ENCODE measurements around the gene SACS.
"Not testable (repeated sequence)": the region's sequence is repeated elsewhere in the genome, so short reads cannot be mapped to it uniquely, and the experiment has no call there.

Gene SACS

DNA sequence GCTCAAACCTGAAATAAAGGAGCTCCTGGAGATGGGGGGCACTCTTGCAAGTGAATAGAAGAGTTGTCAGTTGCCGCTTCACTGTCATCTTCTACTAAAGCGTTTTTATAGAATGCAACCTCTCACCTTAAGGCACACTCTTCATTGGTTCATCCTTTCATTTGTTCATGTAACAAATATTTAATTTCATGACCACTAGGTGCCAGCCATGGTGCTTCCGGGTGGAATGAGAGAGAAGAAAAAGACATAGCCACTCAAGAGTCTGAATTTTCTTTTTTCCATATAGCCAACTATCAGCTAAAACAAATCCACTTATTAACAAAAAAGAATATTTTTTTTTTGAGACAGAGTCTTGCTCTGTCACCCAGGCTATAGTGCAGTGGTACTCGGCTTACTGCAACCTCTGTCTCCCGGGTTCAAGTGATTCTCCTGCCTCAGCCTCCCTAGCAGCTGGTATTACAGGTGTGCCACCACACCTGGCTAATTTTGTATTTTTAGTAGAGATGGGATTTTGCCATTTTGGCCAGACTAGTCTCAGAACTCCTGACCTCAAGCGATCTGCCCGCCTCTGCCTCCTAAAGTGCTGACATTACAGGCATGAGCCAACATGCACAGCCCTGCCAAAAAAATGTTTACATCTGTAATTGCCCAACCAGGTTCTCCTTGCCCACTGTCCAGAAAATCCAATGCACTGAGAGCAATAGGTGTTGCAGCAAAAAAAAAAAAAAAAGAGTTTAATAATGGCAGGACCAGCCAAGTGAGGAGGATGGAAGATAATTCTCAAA is 22.1 kb upstream of the SACS start:
- FAIRE-seq = no peak

DNA sequence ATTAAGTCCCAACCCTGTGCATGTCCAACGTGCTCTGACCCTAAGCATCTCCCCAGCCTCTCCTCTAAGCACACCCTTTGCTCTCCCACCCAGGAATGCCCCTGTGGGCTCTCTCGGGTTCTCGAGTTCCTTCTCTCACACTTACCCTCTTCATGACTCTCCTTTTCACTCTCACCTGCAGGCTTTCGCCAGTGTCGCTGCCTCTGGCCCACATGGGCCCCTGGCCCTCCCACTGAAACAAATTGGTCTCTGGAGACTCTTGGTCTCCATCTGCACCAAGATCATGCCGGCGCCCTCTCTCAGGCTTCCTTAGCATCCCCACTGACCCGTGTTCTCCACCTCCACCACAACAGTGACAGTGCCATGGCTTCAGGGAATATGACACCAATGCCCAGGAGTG is 19.6 kb upstream of the SACS start:
- FAIRE-seq = no peak

DNA sequence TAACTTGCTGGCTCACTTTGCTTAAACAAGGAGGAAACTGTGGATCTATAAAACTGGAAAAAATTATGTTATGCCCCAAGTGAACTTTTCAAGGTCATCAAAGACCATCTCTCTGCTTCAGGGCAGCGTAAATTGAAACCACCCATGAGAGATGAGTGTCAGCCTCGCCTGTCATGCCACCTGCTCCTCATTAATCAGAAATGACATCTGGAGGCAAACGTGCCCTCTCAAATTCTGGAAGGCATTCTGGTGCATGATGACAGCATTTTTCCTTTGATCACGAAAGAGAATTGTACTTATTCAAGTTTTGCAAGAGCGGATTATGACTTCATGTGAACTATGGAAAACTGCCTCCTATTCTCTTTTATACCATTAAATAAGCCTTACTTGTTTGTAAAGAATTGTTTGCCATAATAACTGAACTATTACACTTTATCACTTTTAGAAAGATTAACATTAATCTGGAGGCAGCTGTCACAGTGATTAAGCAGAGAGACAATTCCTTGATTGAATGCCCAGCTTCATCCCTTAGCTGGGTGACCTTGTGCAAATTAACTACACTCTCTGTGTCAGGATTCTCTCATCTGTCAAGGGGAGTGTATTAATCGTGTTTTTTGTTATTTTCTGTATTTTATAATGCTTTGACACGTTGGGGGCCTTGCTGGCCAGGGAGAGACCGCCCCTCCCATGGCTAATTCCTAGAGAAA is 17.0 kb upstream of the SACS start:
- no peak for FAIRE-seq

DNA sequence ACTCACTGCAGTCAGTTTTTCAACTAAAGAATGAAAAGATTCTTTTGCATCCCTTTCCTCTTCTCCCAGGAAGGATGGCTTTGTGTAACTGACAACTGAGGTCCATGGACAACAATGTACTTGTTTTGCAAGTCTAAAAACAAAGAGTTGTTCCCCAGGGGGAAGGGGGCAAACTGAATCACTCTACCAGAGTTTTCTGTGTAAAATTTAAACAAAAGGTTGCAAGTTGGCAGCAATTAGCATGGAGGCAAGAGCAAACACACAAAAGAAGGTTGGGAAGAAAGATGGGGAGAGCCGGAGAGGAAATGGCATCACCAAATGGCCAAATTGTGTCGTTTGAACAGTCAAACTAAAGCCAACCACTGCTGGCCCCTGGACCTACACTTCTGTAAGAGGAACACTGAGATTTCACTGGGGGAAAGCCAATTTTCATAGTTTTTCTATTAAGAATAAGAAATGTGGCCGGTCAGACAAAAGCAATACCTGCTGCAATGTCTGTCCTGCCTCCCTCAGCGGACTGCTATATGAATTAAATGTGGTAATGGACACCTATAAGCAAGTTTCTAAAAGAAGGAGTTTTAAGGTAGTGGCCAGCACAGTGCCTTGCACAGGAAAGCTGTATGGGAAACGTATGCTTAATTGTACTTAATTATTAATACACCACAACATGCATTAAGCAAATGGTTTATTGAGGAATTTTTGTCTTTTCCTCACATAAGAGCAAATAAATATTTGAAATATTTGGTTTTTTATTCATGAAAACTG is 16.1 kb upstream of the SACS start:
- no peak for FAIRE-seq

DNA sequence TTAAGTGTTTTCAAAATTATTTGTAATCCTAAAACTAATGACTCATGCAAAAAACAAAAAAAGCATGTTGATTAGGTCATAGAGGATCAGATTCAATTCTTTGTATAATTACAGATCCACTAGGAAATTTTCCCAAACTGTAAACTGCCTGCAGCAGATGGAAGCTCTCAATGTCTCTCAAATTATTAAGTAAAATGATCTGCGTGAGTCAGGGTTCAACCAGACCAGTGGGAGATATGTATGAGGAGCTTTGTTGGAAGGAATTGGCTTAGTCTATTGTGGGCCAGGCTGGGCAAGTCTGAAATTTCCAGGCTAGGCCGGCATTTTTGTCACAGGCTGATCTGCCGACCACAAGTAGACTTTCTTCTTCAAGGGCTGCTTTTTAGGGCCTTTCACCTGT is 14.4 kb upstream of the SACS start:
- FAIRE-seq = no peak

DNA sequence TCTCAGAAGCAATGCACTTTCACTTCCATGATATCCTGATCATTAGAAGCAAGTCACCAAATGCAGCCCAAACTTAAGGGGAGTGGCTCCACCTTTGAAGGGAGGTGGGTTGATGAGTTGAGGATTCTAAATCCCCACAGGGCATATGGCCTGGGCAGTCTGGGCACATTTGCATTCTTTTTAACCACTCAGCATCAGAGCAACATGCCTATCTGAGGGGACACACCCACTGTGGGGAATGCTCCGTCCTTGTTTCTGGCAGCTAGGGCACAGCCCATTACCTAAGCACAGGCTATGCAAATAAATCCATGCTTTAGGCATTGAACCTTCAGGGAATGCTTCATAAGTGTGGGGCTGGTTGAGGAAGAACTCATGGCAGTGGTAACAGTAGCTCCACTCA is 12.3 kb upstream of the SACS start:
- no peak for FAIRE-seq

DNA sequence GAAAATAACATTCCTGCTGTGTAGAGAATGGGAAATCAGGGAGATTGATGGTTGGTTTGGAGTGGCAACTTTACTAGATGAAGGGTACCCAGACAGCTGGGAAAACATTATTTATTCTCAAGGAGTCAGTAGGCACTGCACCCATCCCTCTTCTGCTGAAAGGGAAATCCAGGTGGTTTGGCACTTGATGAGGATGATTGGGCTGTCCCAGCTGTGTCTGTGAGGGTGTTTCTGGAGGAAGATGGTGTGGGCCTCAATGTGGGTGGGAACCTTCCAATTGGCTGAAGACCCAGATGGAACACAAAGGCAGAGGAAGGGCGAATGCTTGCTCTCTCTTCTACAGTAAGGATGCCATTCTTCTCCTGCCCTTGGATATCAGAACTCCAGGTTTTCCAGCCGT is 10.4 kb upstream of the SACS start:
- FAIRE-seq = no peak

DNA sequence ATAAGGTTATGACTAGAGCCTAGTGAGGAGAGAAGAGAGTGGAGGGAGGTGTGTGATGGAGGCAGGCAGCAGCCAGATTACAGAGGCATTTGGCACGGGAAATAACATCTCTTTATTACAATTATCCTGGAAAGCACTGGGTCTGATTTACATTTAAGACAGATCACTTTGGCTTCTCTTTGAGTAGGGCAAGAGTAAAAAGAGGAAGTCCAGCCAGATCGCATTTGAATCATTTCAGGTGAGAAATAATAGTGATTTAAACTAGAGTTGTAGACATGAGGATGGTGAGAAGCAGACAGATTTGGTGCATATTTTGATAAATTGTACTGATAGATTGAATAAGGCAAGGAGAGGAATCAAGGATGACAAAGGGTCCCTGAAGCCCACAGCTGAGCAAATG is 9.6 kb upstream of the SACS start:
- no peak for FAIRE-seq

DNA sequence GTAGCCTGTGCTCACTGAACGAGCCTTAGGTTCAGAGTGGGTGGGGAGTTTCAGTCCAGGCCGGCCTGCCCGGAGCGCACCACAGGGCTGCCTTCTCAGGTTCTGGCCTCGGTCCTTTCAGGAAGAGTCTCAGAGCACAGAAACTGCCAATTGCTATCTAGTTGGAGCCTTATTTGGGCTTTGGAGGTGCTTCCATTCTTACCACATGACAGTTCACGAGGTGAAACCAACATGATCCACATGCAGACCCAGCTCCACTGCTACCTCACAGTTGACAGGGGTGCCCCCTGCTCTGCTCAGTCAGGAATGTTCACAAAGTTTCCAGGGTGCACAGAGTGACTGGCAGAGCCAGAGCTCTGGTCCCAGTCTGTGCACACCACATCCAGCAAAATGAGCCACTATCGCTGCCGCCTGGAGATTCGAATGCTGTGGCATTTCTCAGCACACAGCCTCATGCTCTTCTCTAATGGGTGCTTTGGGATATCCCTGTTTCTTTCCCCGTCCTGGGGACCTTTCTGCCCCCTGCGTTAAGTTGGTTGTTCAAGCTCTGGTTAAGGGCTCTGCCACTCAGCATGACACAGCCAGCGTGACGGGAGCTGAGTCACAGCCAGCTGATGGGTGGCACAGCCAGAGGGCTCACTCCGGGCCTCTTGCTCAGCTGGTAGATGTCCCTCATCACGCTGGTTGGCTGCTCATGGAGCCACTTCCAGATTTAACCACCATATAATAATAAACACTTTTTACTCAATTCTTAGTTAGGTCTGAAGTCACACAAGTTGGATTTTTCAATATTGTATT is 7.5 kb upstream of the SACS start:
- no peak for FAIRE-seq

DNA sequence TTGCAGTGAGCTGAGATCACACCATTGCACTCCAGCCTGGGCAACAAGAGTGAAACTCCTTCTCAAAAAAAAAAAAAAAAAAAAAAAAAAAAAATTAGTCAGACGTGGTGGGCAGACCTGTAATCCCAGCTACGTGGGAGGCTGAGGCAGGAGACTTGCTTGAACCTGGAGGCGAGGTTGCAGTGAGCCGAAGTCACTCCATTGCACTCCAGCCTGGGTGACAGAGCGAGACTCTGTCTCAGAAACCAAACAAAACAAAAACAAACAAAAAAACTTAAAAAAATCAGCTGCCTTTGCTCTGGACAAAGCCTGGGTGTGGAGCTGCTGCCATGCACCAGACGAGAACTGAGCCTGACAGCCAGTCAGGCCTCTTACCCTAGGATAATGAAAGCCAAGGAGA is 6.8 kb upstream of the SACS start:
- not testable (repeated sequence) for FAIRE-seq

DNA sequence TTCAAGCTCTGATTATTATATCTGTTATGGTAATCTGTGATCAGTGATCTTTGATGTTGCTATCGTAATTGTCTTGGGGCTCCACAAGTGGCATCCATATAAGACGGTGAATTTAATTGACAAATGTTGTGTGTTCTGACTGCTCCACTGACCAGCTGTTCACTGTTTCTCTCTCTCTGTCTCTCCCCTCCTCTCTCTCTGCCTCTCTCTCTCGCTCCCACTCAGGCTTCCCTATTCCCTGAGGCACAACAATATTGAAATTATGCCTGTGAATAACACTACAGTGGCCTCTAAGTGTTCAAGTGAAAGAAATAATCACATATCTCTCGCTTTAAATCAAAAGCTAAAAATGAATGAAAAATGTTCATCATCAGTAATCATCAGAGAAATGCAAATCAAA is 4.4 kb upstream of the SACS start:
- FAIRE-seq = no peak

DNA sequence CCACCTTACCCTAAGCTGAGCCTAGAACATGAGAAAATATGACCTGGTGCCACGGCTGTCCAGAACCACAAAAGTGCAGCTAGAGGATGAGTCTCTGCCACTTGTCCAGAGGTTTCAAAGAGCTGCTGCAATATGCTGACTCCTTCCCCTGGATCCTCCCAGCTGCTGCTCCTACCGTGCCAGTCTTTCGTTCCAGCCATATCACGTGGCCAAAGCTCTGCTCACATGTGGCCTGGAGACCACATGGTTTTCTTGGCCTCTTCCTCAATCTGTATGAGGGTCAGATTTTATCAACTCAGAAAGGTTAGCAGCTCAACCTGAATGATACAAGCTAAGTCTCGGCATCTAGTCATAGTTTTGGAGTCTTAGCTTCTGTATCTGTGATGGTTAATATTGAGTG is 3.2 kb upstream of the SACS start:
- no peak for FAIRE-seq

DNA sequence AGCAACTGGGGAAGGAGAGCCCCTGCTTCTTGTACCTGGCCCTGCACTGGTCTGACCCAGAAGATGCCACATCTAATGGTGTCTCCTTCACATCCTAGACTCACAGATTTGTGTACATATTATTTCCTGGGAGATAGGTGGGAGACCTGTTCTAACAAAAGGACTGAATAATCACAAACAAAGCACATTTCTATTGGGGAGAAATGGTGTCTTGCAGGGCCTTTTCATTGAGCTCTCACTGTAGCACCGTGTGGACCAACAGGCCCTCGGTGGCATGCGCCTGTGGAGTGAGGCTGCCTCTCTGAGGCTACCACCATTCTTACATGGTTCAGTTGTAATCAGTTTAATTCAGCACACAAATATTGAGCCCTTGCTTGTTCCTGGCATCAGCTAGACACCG is 989 bp upstream of the SACS start:
- no peak for FAIRE-seq

DNA sequence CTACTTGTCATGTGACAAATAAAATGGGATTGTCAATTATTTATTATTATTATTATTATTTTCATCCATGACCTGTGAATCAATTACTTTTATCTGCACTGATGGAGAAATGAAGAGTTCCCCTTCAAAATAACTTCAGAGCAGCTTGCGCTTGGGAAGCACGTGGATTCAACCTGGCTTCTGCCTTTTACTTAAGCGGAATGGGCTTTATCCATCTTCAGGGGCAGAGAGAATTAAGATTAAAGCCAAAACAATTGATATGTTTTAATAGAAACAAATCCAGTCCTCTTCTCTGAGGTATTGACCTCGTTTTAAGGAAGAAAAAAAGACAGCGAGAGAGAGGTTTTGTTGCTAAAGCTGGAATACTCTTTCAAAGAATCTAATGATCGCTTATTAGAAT is 876 bp downstream of the SACS start:
- no peak for FAIRE-seq

DNA sequence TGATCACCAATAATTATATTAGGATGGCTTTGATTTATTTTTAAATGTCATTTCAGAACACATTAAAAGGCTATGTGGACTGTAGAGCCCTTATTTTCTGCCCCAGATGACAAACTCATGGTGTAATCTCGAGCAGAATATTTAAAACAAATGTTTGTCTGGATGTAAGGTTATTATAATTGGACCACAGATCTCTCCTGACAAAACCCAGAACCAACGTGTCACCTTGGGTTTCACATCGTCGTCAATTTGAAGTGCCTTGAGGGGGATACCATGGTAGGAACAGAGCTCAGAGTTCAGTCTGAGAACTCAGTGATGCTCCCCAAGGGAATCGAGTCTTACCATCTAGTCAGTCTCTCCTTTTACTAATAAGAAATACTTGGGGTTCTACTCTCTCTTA is 2.8 kb downstream of the SACS start:
- FAIRE-seq = no peak

DNA sequence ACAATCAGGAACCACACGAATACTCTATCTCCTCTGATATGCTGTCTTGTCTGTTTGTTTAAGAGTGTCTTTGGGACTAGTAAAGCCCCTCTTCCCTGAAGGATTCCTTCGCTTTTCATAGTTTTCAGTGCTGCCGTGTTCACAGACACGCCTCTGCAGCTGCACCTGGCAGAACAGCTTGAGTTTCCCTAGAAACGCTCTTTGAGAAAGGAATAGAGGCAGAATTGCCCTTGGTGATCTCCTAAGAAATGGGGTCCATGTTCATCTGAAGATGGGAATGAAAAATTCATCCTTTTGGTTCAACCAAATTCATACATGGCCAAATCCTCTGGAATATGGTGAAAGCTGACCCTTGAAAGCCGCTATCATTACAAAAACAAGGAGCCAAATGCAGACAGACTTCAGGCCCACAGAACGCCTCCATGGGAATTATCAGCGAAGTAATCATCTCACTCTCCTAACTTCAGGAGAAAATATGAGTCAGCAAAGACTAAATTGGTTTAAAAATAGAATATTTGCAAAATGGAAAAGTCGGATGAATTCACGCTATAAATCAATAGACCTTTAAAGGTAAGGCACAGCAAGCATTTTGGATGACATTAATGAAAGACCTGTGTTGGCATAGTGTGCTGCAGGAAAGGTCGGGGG is 5.5 kb downstream of the SACS start:
- FAIRE-seq = peak; percentile 13

DNA sequence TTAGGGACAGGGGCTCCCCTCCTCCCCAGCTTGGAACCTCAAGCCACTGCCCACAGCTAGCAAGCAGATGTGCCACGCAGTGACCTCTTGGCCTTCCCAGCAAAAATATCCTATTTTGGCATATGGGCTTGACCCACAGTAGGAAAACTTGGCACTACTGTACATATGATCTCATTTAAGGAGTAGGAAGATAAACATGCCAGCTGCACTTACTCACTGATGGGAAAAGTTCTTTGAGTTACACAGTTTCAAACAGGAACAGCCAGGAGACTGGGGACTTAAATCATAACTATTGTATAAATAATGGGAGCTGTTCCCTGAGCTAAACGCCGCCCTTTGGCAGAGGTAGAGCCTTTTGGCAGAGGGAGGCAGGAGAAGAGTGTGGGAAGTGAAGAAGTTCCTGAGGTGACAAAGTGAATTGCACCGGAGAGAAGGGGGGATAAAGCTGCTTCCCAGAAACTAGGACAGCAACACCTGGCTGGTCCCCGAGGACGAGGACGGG is 6.1 kb downstream of the SACS start:
- no peak for FAIRE-seq

DNA sequence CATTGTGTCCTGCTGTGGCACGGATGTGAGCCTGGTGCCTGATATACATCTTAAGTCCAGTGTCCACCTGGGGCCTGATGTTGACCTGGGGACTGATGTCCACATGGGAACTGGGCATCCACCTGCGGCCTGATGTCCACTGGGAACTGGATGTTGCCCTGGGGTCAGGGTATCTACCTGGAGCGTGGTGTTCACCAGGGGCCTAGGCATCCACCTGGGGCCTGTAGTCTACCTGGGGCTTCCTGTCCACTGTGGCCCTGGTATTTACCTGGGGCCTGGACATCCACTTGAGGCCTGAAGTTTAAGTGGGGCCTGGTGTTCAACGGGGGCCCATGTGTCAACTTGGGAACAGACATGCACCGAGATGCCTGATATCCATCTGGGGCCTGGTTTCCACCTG is 11.9 kb downstream of the SACS start:
- FAIRE-seq = no peak

DNA sequence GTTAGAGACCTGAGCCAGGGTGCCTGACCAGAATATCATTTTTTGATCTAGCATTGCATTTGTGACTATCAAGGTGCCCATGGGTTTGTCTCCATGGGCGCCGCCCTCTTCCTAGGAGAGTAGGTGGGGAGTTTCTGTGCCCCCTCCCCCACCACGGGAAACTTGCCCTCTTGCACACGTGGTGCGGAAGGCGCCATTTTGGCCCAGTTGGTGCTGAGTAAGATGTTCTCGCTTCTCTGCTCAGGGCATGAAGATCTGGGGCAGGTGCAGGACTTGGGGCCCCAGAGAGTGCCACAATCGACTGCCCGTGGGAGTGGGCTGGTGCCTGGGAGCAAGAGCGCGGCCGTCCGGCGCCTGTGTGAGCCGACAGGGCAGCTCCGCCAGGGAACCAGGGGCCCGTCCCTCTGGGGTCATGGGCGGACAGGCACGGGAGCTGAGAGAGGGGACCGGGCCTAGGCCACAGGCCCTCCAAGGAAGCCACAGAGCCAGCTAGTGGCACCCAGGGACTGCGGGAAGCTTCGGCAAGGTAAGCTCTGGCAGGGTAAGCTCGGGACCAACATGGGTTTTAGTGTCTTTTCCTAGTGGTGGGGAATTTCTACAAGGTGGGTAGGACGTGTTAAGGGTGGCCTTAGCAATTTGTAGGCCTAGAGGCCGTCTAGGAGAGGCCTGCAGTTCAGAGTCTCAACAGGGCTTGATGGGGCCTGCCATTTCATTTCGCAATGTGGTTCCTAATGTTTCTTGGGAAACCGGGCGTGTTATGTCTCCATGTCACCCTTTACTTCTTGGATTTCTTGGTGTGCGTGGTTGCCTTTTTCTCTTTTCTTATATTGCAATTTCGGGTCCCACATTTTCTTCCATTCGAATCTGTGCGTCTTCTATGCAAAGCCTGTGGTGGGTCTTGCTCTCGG is 14.5 kb downstream of the SACS start:
- no peak for FAIRE-seq

DNA sequence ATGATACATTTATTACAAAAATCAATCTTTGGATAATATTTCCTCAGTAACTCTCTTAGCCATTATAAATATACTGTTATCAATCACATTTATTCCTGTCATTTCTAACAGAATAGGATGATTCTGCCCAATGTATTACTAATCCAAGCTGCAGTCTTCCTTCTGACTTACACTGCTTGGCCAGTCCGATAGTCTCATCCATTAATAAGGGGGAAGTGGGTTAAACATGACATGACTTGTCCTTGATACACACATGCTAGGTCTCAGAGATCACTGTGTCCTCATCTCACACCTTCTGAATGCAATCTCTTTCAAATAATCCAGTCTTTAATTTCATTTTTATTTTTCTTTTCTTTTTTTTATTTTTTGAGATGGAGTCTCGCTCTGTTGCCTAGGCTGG is 18.8 kb downstream of the SACS start:
- FAIRE-seq = no peak

DNA sequence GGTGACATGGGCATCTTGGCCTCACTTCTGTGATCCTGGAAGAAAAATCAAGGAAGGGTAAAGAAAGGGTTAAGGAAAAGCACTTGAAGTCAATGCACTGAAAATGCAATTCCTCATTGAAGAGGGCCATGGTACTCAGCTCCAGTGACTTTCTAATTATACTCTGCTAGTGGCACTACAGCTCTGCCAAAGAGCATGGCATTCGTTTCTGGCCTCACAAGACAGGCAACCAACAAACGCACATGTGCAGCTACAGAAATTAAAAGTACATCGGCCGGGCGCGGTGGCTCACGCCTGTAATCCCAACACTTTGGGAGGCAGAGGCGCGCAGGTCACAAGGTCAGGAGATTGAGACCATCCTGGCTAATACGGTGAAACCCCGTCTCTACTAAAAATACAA is 21.8 kb downstream of the SACS start:
- FAIRE-seq = no peak
